Psoas muscle (tissue), 8 donors: ENCODE results near the gene TOM1L2. TPM values are rescaled to one million over a fixed set of nuclear protein-coding genes. Genes with fewer than 3 reads are reported as not detected.
A peak's percentile ranks its signal among the peaks of the same experiment; 100 is the strongest.
"Not testable (repeated sequence)": the region's sequence is repeated elsewhere in the genome, so short reads cannot be mapped to it uniquely, and the experiment has no call there.

Experiments used
- ATAC-seq, 4 donors: fragments of 200-7000 bp; cut with Tn5 transposase; one replicate each; pipeline ENCODE4 v1.9.1; 2020; ENCODE audit warnings: moderate library complexity in 3 of 4, mild to moderate bottlenecking in 2 of 4
- DNase-seq, 2 donors: peaks; one replicate each; pipeline ENCODE4 v3.0.0-alpha.2; 2020
- H3K27ac ChIP-seq: fragments of 200-600 bp; one replicate; pipeline ENCODE4 v1.8.0; 2022
- H3K27me3 ChIP-seq, 3 donors: fragments of 200-600 bp in 1 of 3; one replicate each; pipeline versions ENCODE4 v1.6.1 to v1.8.0; 2013 to 2022; ENCODE audit warnings: low read length in 2 of 3, mild to moderate bottlenecking in 2 of 3, moderate library complexity in 1 of 3; ENCODE audit not compliant: insufficient read depth in 3 of 3
- H3K36me3 ChIP-seq, 2 donors: fragments of 200-600 bp in 1 of 2; one replicate each; pipeline versions ENCODE4 v1.6.1 to v1.8.0; 2013 to 2022; ENCODE audit warnings: low read depth in 1 of 2, mild to moderate bottlenecking in 1 of 2, moderate library complexity in 1 of 2; ENCODE audit not compliant: insufficient read depth in 1 of 2
- H3K4me1 ChIP-seq: fragments of 200-600 bp; one replicate; pipeline ENCODE4 v1.8.0; 2022
- H3K4me3 ChIP-seq: fragments of 200-600 bp; one replicate; pipeline ENCODE4 v1.8.0; 2022; ENCODE audit warnings: mild to moderate bottlenecking
- H3K9me3 ChIP-seq: fragments of 200-600 bp; one replicate; pipeline ENCODE4 v1.8.0; 2022
- WGBS, 3 donors: extraction: QIAGEN DNeasy Blood & Tissue Kit; methylation state at CpG; one replicate each; pipeline versions ENCODE4 v1.1.6 to v1.1.7; 2013; 5-methylcytosine and 5-hydroxymethylcytosine counted together
- intact Hi-C, 2 donors: fragments of 100-400 bp; cut with DNase I; formaldehyde crosslinking; loops; one replicate each; pipeline versions ENCODE4 v1.11.0 to v1.14.2; 2022
- polyA plus RNA-seq, 3 donors: library from polyadenylated mRNA; stranded (reverse); fragments of 200-250 nt; gene quantifications; one replicate each; pipeline ENCODE4 v1.2.3, GENCODE V29; 2013
- total RNA-seq, 4 donors: library from RNA; stranded (reverse); fragmentation: NEBNext Ultra II Directional in 2 of 4; extraction: Animal tissue kit (Norgen Biotek cat#: 25700) in 2 of 4; gene quantifications; one replicate each; pipeline versions ENCODE4 v1.2.1 to v1.2.4, GENCODE V29; 2021 to 2023
- TF ChIP-seq, protein P1 (sequence below): fragments of 200-600 bp; IDR thresholded peaks from one replicate; pipeline ENCODE4 v1.8.0; 2022; ENCODE audit warnings: antibody characterized with exemption
- donor health status: healthy with polysubstance abuse.
- donor health status: DM: no; HTN: no; CAD: no; lungs with moderate emphysema.
- donor health status: Bipolar disorder and iron deficiency.
- donor health status: healthy.
- donor health status: DM: yes; HTN: yes; CAD: no.
- donor health status: DM: no; HTN: no; CAD: no.
- donor health status: DM: no; HTN: no; CAD: no.
- donor health status: DM: yes; HTN: yes; CAD: no.

Gene TOM1L2
- total and polyA plus RNA-seq, 7 donors = 13.3 to 89.8 (median 72.0) TPM

DNA sequence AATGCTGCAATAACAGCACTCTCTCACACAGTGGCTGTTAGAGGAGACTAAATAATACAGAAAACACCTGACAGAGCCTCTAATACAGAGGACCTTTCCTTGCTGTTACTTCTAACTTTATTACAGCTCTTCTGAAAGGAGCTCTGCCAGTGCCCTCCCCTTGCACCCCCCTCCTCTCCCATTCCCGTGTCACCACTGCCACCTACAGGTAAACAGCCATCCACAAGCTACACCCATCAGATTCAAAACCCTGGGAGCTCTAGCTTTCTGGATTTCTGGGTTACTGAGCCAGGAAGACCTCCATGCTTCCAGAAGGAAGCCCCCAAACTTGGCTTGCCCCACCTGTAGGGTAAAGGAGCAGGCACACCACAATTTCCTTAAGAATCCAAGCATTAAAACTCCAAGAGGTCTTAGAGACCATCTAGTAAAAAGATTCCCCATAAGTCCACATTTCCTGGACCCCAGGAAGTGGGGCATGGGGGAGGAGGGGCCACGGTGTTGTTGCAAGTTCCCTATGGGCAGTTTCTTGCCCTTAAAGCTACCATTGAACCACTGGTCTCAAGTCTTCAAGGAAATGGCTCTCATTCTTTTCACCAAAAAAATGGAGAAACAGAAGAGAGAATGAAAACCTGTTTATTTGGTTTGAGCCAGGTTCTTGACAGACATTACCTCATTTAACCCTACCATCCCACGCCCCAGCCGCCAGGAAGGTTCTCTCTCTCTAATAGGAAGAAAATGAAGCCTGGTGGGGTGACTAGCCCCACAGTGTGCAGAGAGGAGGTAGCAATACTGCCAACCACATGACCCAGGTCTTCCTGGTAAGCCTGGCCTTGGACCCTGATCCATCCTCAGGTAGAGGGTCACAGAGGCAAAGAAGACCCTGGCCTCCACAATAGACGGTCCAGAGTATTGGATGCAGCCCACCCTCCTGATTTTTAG is 52.8 kb downstream of the TOM1L2 start:
- DNase-seq = peak; percentile 62 to 82
- WGBS, 3 donors = 39 to 52% (median 48%) methylated on average over 5 of the region's 5 CpGs
- Histone ChIP-seq H3K4me1 (peaks cover 59% of the 10 kb centered on the region), H3K36me3 (no peaks in the 10 kb centered on the region), H3K27ac (peak overlapping the region; percentile 54), H3K27me3 (no peaks in the 10 kb centered on the region), H3K9me3 (no peaks in the 10 kb centered on the region), H3K4me3 (no peak overlapping the region)
- peak; percentile 61 to 74 (median 65) for ATAC-seq
- TF ChIP-seq, protein P1, sequence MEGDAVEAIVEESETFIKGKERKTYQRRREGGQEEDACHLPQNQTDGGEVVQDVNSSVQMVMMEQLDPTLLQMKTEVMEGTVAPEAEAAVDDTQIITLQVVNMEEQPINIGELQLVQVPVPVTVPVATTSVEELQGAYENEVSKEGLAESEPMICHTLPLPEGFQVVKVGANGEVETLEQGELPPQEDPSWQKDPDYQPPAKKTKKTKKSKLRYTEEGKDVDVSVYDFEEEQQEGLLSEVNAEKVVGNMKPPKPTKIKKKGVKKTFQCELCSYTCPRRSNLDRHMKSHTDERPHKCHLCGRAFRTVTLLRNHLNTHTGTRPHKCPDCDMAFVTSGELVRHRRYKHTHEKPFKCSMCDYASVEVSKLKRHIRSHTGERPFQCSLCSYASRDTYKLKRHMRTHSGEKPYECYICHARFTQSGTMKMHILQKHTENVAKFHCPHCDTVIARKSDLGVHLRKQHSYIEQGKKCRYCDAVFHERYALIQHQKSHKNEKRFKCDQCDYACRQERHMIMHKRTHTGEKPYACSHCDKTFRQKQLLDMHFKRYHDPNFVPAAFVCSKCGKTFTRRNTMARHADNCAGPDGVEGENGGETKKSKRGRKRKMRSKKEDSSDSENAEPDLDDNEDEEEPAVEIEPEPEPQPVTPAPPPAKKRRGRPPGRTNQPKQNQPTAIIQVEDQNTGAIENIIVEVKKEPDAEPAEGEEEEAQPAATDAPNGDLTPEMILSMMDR = peak; percentile 71
- intact Hi-C loops = loop anchor here (5.0 to 10.0 kb wide), 6 partner anchors 42 to 237 kb away; partner anchors contain the start of genes ATPAF2 (in 2 of the 2), GID4 (in 2 of the 2) and RAI1 (in 1 of the 2)

DNA sequence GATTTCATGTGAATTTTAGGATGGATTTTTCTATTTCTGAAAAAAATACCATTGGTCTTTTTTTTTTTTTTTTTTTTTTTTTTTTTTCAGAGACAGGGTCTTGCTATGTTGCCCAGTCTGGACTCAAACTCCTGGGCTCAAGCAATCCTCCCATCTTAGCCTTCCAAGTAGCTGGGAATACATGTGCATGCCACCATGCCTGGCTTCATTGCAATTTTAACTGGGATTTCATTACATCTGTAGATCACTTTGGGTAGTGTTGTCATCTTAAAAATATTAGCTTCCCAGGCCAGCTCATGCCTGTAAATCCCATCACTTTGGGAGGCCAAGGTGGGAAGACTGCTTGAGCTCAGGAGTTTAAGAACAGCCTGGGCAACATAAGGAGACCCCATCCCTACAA is 54.8 kb downstream of the TOM1L2 start:
- Histone ChIP-seq H3K27ac (no peak overlapping the region), H3K27me3 (no peaks in the 10 kb centered on the region), H3K4me3 (no peak overlapping the region), H3K9me3 (no peaks in the 10 kb centered on the region), H3K4me1 (peaks cover 58% of the 10 kb centered on the region), H3K36me3 (no peaks in the 10 kb centered on the region)
- intact Hi-C loops = loop anchor here (5.0 kb wide), 3 partner anchors 40 to 235 kb away; partner anchors contain the start of gene RAI1 (in 1 of the 2)
- no peak for ATAC-seq
- TF ChIP-seq, protein P1 = no peak
- DNase-seq = no peak

DNA sequence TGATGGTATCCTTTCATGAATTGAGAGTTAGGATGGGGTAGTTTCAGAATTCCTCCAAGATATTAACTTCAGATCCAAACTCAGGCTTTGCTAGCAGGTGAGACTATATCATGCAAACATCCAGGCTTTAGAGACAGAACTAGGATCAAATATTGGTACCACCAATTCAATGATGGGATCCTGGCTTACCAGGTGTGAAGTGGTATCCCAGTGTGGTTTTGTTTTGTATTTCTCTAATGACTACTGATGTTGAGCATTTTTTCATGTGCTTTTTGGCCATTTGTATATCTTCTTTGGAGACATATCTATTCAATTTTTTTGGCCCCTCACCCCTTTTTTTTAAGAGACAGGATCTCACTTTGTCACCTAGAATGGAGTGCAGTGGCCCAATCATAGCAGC is 57.0 kb downstream of the TOM1L2 start:
- intact Hi-C loops = loop anchor here (5.0 kb wide), 3 partner anchors 38 to 233 kb away; partner anchors contain the start of gene RAI1 (in 1 of the 2)
- H3K27me3 ChIP-seq = no peaks in the 10 kb centered on the region
- H3K36me3 ChIP-seq = no peaks in the 10 kb centered on the region
- H3K27ac ChIP-seq = peak overlapping the region; percentile 90
- H3K9me3 ChIP-seq = no peaks in the 10 kb centered on the region
- peaks cover 51% of the 10 kb centered on the region for H3K4me1 ChIP-seq
- ATAC-seq (no peak), DNase-seq (no peak)
- TF ChIP-seq, protein P1 = no peak
- no peak overlapping the region for H3K4me3 ChIP-seq

DNA sequence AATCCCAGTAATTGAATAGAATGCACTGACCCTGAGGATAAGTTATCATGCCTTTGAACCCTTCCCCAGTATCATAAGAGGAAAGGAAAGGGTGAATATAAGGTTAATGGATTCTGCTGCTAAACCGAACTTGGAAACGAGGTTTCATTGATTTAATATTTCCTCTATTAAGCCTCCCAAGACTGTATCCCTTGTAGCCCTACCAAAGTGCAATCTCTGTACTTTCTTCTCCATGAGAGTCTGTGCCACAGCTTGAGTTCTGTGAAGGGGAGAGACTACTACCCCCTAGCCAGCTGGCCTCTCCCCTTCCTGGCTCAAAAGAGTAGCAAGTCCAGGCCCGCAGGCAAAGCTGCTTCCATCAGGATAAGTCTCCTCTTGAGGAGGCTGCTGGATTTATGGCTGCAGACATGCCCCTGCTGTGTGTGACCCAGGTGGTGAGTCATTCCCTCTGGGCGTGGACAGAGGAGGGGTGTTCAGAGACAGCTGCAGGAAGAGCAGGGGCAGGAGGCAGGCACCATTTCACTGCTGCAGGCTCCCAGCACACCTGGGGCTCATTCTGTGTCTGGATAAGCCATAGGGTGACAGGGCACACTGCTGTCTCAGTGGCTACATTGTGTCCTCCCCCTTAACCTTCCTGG is 58.4 kb downstream of the TOM1L2 start:
- peak overlapping the region; percentile 90 for H3K27ac ChIP-seq
- TF ChIP-seq, protein P1 = no peak
- no peaks in the 10 kb centered on the region for H3K36me3 ChIP-seq
- peaks cover 50% of the 10 kb centered on the region for H3K4me1 ChIP-seq
- H3K4me3 ChIP-seq = no peak overlapping the region
- H3K27me3 ChIP-seq = no peaks in the 10 kb centered on the region
- DNase-seq (peak; percentile 79 to 90), ATAC-seq (peak; percentile 95 to 100 (median 98))
- WGBS, 3 donors = 8 to 12% (median 11%) methylated on average over 4 of the region's 4 CpGs
- intact Hi-C loops = no loop called here
- H3K9me3 ChIP-seq = no peaks in the 10 kb centered on the region

- 94 to 100% (median 96%) methylated on average over 4 to 14 of the region's 27 CpGs for WGBS, 3 donors
- H3K36me3 ChIP-seq, intact Hi-C loops, DNase-seq, H3K4me3 ChIP-seq, H3K9me3 ChIP-seq, H3K27me3 ChIP-seq, H3K27ac ChIP-seq, ATAC-seq: not testable (repeated sequence)
- H3K4me1 ChIP-seq = peaks cover 45% of the 10 kb centered on the region
Observed at GRCh38 chr17:17912336-17912735, 59.9 kb downstream of the TOM1L2 start.
